Right forelimb (tissue), 1 donor: Measurements from ENCODE around the gene SDK1.
"Not testable (repeated sequence)": the region's sequence is repeated elsewhere in the genome, so short reads cannot be mapped to it uniquely, and the experiment has no call there.

Experiments
- DNase-seq: peaks from one replicate; pipeline ENCODE4 v3.0.0-alpha.2; 2018

SDK1 gene

DNA sequence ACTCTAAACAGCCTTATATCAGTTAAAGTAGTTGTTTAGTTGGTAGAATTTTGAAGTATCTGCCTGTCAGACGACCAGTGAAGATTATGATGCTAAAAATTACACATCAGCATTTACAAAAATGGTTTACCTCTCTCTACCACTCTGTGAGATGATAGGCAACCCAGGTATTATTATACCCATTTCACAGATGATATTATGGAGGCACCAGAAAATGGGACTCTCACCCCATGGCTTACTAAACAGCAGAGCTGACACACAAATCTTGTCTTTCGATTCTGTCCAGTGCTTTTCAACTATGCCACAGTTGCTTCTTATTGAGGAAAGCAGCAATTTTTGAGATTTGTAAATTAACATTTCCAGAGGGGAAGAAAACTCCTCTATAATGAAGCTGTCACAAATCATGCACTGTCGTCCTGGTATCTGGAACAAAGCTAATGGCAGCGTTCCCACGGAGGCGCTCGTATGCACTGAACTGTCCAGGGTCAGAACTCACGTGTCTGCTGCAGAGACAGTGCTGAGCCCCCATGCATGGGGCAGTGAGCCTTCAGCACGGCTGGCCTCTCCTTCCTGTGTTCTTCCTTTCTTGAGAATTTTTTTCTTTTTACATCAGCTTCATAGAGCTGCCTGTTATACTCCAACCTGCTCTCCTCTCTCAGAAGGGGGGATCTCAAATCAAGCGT lies 381.1 kb downstream of the SDK1 start:
- no peak for DNase-seq

DNA sequence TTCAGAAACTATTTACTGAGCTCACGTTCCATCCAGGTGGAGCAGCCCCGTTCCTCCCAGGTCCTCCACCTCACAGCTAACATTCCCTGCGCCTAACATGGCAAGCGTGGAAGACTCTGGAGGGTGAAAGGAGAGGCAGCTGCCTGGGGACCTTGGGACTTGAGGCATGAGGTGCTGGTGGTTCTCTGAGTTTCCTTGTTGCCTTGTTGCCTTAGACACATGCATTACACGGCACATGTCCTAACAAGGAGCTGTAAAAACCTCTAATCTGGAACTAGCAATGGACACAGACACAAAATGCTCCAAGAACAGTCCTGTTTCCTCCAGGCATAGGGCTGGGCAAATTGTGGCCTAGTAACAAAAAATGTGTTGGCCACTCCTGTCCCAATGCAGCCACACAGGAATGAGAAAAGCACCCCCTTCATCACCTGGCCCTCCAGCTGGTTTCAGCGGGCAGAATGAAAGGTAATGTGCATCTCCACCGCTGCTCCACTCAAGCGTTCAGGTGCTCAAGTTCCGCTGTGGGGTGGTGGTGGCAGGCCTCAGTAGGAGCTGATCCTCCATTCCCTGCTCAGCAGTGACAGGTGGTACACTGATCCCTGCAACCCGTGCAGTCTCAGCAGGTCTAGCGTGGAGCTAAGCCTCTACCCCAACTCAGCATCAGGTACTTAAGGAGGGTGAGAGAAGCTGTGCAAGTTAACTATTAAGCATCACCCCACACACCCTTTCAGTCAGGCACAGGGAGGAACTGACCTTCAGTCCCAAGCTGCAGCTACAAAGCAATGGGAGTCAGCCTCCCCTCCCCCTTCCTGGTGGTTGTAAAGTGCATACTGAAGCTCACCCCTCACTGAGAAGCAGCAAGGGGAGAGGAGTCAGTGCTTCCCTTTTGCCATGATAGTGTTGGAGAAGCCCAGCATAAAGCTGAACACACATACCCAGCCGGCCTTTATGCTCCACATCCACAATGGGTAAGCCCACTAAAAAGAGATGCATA lies 382.8 kb downstream of the SDK1 start:
- no peak for DNase-seq

DNA sequence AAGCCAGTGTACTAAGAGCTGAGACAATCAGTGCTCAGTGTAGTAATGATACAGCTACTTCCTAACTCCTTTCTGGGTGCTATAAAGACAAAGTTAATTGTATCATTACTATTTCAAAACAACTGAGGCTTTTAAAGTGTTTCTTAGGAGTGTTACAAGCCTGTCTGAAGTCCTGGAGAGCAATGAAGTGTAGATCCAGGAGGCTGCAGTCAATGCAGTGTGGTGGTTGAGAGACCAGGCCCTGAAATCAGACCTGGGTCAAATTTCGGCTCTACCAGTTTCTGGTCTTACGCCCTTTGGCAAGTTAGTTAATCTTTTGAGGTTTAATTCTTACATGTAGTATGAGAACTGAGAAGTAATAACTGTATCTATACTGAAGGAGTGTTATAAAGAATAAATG lies 387.0 kb downstream of the SDK1 start:
- DNase-seq: no peak

DNA sequence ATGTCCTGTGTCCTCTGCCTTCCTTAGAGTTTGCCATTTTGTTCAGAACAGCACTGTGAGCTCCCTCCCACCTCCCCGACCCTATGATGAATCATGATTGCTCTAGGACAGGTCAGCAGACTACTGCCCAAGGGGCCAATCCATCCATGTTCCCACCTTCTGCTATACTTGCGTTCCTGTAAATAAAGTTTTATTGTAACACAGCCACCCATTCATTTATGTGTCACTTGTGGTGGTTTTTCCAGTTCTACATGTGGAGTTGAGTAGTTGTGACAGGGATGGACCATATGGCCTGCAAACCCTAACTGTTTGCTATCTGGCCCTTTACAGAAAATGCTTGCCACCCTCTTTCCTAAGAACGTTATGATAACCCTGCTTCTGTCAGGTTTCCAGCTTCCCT lies 387.8 kb downstream of the SDK1 start:
- no peak for DNase-seq

DNA sequence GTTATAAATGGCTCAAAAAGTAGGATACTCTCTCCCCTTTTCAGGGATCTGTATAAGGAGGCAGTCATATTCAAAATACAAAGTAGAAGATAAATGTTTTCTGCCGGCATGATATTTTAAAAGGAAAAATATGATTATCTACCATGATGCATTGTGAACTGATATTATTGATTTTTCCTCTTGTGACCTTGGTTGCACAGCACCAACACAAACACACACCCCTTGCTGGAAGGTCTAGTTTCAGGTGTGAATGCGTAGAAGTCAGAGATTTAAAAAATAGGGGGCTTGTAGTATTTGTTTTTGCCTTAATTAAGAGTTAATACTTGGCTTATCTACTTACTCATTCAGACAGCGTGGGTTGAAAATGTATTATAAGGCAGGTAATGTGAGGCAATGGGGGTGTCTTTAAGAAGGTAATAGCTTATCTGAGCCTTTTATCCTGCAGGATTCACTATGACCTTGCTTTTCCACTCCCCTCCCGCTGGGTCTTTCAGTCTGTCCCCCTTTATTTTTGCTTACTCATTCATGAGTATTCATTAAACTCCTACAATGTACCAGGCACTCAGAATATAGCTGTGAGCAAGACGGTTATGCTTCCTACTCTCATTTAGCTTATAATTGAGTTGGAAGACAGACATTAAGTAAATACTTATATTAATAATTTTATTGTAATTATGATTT lies 390.6 kb downstream of the SDK1 start:
- no peak for DNase-seq

DNA sequence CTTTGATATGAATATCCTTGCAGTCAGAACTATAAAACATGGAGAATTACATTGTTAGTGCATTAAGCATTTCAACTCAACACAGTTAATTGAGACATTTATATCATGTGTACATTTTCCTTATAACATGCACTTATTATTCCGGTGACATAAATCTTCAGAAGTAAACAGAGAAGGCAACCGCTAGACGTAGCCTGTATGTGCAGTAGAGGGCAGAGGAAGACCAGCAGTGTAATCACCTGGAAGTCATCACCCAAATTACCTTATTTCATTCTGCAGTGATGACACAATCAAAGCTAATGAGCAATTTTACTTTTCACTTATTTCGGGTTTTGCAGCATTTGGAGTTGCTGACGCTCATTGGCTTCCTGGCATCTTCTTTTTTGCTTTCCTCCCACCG lies 394.6 kb downstream of the SDK1 start:
- no peak for DNase-seq

DNA sequence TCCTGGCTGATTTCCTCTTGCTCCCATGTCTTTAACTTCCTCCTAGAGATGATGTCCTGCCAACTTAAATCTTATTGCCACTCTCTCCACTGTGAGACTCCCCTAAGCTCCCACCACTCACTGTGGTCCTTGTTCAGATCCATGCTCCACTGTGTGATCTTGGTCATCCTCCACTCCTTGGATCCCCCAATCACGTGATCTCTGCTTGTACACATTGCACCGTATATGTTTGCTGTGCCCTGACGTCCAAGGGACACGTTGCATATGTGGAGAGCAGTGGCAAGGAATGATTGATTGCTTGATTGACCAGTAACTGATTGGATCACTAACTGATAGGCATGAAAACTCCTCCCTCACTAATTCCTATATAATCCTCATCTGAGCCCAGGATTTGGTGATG lies 395.1 kb downstream of the SDK1 start:
- DNase-seq: no peak

DNA sequence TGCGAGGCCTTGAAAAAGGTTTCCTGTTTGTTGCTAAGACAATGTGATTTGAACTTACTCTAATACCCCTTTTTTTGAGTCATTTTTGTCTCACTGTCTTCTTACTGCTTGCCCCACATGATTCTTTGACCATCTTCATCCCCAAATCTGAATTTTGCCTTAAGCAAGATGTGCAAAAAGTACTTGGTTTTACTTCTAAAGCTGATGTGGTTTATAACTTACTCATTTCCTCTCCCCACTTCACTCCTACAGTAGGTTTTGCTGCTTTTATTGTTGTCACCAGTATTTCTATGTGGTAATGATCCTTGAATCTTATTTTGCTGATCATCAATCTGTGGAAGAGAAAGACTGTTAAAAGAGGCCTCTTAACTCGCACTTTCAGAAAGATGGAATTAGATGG lies 396.4 kb downstream of the SDK1 start:
- DNase-seq: no peak

DNA sequence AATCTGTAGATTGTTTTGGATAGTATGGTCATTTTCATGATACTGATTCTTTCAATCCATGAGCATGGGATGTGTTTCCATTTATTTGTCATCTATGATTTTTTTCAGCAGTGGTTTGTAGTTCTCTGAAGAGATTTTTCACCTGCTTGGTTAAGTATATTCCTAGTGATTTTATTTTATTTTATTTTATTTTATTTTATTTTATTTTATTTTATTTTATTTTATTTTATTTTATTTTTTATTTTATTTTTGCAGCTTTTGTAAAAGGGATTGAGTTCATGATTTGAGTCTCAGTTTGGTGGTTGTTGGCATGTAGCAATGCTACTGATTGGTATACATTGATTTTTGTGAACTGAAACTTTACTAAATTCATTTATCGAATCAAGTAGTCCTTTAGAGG lies 404.2 kb downstream of the SDK1 start:
- no peak for DNase-seq

DNA sequence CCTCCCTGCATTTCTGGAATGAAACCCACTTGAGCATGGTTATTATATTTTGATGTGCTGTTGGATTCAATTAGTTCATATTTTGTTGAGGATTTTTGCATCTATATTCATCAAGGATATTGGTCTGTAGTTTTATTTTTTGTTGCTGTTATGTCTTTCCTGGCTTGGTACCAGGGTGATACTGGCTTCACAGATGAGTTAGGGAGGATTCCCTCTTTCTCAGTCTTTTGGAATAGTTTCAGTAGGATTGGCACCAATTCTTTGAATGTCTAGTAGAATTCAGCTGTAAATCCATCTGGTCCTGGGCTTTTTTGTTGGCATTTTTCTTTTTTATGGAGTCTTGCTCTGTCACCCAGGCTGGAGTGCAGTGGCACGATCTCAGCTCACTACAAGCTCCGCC lies 405.0 kb downstream of the SDK1 start:
- DNase-seq: not testable (repeated sequence)

DNA sequence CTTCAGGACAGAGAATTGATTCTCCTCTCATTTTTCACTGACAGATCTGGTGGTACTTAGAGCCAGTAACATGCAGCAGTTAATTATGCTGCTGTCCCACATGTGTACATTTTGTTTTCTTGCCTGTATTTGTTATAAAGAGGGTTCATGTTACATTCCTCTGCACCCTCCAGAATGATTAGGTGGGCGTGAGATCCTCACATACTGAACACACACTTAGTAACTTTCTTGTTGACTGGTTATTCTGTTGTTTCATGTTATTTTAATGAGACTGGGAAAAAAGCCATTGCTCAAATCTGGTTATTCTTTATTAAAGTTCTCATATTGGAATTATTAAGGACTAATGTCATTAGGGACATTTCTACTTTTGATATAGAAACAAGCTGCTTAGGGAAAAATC lies 409.1 kb downstream of the SDK1 start:
- no peak for DNase-seq

DNA sequence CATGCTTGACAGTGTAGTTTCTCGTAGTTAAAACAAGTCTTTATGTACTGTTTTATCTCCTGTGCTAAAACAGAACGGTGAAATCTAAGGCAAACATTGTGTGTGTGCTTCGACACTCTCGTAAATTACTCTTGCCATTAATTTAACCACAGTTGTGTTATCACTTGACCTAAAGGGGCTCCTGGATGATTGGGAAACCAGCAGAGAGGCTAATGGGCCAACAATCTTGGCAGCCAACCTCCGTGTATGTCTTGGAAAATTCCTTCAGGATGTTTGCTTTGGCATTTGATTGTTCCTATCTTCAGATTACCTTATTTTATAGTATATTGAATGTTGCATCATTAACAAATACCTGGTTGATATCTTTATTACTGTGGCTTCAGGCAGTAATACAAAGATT lies 409.5 kb downstream of the SDK1 start:
- no peak for DNase-seq

DNA sequence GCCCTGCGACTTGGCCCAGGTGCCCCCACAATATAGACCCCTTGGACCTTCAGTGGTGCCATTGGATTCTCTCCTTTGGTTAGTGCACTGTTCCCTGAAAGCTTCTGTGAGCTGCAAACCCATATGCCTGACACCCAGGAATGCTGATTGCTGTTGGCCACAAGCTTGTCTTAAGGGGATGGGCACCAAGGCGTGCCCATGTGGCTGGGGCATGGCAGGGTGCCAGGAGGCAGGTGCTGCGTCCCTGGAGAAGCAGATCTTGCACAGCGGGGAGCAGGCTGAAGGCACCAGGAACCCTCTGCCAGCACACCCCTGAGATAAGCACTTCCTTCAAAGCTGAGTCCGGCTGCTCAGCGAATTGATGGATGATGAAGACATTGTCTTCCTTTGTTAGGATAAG lies 411.8 kb downstream of the SDK1 start:
- DNase-seq: no peak

DNA sequence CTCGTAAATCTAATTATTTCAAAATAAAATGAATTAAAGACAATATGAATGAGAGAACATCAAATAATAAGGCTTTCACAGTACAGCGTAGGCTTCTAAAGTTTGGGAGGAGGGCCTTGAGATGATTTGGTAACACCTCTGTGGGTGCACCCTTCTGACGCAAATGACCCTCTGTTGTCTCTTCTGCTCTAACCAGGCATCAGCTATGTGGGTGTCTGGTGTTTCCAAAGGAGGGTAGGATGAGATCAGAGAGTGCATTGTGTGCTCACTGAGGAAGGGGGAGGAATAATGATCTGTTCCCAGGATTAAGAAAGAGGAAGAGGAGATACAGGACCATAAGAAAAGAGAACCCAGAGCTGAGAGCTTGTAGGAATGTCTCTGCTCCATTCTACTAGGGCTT lies 420.4 kb downstream of the SDK1 start:
- no peak for DNase-seq

DNA sequence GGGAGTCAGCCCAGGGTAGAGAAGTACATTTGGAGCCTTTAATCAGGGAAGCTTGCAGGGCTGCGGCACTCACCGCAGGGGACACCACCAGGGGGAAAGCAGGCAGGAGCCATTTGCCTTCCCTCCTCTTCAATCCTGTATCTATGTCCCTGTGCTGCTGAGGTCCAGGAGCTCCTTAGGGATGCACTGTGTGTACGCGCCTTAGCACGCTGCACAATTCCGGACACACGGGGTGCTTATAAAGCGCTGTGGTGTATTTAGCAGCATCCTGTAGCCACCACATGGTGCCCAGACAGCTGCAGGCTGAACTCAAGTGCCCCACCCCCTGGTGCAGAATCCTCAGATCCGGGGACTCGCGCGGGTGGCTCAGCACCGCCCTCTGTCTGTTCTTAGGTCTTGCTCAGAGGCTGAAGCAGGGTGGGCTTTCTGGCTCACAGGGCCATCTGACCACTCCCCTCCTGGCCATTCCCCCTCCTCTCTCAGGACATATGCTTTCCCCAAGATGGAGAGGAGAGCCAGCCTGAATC lies 421.4 kb downstream of the SDK1 start:
- DNase-seq: no peak

DNA sequence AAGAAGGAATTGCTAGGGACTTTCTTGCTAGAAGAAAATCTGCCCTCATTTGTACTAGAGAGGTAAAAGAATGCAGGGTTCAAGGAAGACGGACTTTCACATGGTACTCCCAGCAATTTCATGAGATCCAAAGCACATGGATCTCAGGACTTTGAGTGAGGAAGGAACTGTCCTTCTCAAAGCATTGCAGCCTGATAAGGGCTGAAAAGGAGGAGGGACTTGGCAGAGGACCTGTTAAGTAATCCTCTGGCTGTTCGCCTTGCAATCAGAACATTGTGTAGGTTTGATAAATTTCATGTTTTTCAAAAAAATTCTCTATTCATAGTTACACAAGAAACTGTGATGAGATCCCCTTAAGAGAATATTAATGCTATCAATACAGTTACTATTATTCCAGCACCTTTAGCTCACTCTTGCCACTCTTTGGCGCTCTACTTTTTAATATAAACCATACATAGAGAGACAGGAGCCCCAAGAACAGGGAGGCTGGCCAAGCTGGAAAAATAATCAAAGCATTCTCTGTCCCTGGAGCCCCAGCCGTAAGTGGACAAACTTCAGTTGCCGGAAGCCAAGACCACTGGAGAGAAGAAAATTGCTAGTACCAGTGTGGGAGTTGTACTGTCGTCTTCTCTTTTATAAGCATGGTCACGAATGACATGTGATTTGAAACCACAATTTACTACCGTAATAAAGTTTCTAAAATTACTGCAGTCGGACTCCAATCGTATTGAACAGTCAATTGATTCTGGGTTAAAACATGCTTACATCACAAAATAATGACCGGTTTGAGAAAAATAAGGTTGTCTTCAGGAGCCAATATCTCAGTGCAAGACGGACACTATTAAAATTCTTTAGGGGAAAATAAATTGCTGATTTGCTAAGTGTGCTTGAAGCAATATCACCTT lies 424.4 kb downstream of the SDK1 start:
- no peak for DNase-seq

DNA sequence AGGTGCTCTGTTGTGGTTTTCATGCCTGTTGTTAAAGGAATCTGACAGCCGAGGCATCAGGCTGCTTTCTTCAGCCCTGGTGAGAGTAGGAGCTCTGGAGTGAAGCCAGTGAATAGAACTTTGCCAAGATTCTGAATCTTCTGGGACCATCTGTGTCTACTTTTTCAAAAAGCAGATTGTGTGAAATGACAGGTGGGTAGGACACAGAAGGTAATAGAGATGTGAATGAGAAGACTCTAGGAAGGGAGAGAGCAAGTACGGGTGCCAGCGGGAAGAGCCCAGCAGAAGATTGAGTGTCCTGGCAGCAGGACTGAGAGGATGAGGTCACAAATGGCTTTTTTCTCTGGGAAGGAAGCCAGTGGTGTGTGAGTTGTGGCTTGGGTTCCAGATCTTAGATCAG lies 429.2 kb downstream of the SDK1 start:
- DNase-seq: peak; percentile 61

DNA sequence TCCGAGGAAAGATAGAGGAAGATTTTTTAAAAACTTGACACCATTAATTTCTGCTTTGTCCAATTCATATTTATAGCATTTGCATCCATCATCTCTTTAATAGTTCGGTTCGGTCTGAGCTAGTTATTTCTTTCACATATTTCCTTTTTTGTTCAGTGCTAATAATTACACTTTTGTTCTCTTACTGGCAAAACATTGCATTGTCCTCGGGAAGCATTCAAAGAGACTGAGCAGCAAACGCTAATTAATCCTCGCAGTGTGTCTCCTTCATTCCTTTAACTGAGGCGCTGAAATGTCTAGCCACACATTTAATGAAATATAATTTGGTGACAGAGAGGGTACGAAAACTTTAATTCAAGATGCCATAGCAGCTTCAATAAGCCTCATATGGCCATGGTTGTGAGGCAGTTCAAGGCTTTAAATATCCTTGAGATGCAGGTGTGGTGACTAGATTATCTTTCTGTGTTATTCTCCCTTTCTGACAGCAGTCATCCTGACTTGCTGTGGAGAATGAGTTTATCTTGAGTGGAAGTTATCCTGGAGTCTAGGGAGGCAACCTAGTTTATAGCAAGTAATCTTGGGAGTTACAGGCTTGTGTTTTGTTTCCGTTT lies 431.4 kb downstream of the SDK1 start:
- DNase-seq: no peak

DNA sequence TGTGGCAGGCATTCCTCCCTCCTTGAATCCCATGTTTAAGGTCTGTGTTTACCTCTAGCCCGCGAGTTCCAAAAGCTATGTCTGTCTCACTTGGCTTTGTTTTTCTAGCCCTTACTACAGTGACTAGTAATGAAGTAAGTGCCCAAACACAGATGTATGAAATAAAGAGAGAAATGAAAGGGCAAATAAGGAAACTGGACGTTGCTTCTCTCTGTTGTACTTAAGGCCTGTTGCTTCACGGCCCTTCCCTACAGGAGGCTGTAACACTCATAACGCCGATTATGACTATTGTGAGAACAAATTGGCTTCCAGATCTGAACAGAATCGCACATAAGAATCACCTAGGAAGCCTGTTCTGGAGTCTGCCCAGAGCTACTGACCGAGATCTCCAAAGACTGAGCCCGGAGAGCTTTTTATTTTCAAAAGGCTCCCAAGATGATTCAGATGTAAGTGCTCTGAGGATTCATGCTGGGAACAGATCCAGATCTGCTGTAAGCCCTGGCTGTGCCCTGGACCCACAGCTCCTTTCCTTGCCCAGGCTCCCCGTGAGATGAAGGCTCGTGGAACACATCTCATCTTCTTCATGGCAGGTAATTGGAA lies 432.6 kb downstream of the SDK1 start:
- no peak for DNase-seq

DNA sequence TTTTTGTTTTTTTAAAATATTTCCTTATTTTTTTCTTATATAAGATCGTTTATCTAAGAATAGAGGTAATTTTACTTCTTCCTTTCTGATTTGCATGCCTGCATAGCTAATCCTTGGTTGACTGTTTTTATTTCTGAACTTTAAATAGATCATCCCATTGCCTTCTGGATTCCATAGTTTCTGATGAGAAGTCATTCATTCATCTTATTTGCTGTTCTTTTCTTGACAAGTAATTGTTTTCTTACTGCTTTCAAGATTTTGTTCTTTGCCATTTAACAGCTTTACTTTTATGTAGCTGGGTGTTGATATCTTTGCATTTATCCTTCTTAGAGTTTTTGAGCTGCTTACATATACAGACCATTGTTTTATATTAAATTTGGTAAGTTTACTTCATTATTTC lies 437.9 kb downstream of the SDK1 start:
- DNase-seq: no peak

DNA sequence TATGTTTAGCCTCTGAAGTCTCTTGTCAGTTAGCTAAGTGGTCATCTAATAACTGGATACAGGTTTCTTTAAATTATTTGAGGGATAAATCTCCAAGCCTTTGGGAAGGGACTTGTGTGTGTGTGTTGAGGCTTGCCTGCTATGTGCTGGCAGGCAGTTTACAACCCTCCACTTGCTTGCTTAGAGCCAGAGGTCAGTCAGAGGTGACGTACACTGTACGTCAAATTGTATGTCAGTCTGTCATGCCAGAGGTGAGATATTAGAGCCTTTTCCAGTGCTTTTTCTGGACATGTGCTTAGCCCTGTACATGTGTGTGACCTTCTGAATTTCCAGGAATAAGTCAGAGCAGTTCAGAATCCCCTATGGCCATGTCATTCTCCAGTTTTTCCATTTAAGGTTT lies 438.9 kb downstream of the SDK1 start:
- DNase-seq: no peak

DNA sequence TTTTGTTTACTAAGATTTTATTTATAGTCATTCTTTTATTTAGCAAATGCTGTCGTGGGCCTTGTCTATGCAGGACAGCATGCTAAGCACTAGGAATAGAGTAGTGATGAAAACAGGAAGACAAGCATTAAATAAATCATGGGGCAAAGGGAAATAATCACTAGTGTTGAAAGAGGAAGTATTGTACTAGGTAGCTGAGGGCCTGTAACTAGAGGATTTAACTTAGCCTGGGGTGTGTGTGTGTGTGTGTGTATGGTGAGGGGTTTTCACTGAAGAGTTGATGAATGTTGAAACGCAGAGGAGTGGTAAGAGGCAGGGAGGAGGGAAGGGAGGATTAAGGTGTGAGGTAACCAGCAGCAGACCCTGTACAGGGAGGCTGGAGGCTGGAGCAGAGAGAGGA lies 446.4 kb downstream of the SDK1 start:
- no peak for DNase-seq
